ENCODE data around the gene LMBR1L. TPM values are rescaled to one million over a fixed set of nuclear protein-coding genes. Genes with fewer than 3 reads are reported as not detected.

The LMBR1L gene, protein sequence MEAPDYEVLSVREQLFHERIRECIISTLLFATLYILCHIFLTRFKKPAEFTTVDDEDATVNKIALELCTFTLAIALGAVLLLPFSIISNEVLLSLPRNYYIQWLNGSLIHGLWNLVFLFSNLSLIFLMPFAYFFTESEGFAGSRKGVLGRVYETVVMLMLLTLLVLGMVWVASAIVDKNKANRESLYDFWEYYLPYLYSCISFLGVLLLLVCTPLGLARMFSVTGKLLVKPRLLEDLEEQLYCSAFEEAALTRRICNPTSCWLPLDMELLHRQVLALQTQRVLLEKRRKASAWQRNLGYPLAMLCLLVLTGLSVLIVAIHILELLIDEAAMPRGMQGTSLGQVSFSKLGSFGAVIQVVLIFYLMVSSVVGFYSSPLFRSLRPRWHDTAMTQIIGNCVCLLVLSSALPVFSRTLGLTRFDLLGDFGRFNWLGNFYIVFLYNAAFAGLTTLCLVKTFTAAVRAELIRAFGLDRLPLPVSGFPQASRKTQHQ
- total RNA-seq: 10 to 100 TPM; 39.9 to 42.8 TPM
- 100 to 1,000 TPM in 1 of 6 donors, 10 to 100 TPM in 5; 67.0 to 102 (median 93.5) TPM for polyA plus RNA-seq (ENCODE audit: insufficient read length in 6 of 6)
- long read RNA-seq, donor 1, transcript LMBR1L-221 (2 exons, 874 nt): major isoform, 10 of 25 reads
- long read RNA-seq, donor 1, partial matches to known transcripts: 12 of 25 reads
- long read RNA-seq, donor 1, other reads (novel, unspliced or antisense): 0 of 25 reads
- long read RNA-seq, donor 2, partial matches to known transcripts: 5 of 12 reads
- long read RNA-seq, donor 2, other reads (novel, unspliced or antisense): 0 of 12 reads
- long read RNA-seq, donor 3, transcript LMBR1L-221 (2 exons, 874 nt): major isoform, 8 of 11 reads
- long read RNA-seq, donor 3, partial matches to known transcripts: 0 of 11 reads
- long read RNA-seq, donor 3, other reads (novel, unspliced or antisense): 0 of 11 reads
- long read RNA-seq, donor 4, partial matches to known transcripts: 0 of 5 reads
- long read RNA-seq, donor 4, other reads (novel, unspliced or antisense): 3 of 5 reads
- long read RNA-seq, donor 5, transcript LMBR1L-221 (2 exons, 874 nt): major isoform, 9 of 26 reads
- long read RNA-seq, donor 5, partial matches to known transcripts: 13 of 26 reads
- long read RNA-seq, donor 5, other reads (novel, unspliced or antisense): 0 of 26 reads
- long read RNA-seq, donor 6, partial matches to known transcripts: 0 of 3 reads
- long read RNA-seq, donor 6, other reads (novel, unspliced or antisense): 0 of 3 reads
- long read RNA-seq, donor 7, partial matches to known transcripts: 8 of 12 reads
- long read RNA-seq, donor 7, other reads (novel, unspliced or antisense): 0 of 12 reads
- long read RNA-seq, donor 8, partial matches to known transcripts: 12 of 18 reads
- long read RNA-seq, donor 8, other reads (novel, unspliced or antisense): 0 of 18 reads
- long read RNA-seq, donor 9: 0 reads
- long read RNA-seq, donor 10: 0 reads
- long read RNA-seq, donor 11, partial matches to known transcripts: 10 of 13 reads
- long read RNA-seq, donor 11, other reads (novel, unspliced or antisense): 0 of 13 reads
- long read RNA-seq, donor 12, partial matches to known transcripts: 7 of 12 reads
- long read RNA-seq, donor 12, other reads (novel, unspliced or antisense): 0 of 12 reads

DNA sequence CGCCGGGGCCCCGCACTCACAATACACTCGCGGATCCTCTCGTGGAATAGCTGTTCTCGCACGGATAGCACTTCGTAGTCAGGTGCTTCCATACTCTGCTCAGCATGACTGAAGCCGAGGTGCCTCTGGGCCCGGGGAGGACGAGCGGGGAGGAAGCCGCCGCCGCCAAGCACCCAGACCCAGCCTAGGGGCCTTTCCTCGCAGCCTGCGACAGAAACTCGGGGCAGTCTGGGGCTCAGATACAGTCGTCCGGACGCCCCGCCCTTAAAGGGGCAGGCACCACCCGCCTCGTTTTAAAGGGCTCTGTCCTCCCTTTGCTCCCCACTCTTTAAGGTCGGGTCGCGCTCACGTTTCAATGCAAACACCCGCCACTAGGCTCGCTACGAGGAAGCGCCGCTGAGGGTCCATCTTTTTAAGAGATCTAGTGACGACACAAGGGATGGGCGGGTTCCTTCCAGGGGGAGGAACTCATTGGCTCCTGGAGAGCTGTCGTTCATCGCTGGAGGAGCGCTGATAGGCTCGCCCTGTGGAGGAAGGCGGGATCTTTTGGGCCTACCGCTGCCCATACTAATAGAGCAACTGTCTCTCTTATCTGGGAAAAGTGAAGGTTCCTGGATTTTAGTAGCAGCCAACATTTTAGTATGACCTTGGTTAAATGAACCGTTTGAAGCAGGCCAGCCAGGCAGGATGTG is at the start of gene LMBR1L:
Gene LMBR1L, minus strand, starts transcription at position 384 of the 692 bp plus-strand sequence. Its CDS starts 292 bp downstream, at position 92.
- H3K27me3 ChIP-seq: no peaks in the 10 kb centered on the region
- peak; percentile 95 to 98 (median 96) for DNase-seq
- ATAC-seq: peak; percentile 96
- peak within 1 kb of the TSS; percentile 87 to 96 for H3K27ac ChIP-seq
- intact Hi-C loops (cut with DNase I): no loop called here
- TF ChIP-seq, protein P1, sequence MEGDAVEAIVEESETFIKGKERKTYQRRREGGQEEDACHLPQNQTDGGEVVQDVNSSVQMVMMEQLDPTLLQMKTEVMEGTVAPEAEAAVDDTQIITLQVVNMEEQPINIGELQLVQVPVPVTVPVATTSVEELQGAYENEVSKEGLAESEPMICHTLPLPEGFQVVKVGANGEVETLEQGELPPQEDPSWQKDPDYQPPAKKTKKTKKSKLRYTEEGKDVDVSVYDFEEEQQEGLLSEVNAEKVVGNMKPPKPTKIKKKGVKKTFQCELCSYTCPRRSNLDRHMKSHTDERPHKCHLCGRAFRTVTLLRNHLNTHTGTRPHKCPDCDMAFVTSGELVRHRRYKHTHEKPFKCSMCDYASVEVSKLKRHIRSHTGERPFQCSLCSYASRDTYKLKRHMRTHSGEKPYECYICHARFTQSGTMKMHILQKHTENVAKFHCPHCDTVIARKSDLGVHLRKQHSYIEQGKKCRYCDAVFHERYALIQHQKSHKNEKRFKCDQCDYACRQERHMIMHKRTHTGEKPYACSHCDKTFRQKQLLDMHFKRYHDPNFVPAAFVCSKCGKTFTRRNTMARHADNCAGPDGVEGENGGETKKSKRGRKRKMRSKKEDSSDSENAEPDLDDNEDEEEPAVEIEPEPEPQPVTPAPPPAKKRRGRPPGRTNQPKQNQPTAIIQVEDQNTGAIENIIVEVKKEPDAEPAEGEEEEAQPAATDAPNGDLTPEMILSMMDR (IDR thresholded peaks at IDR 0.05): peak; percentile 33 to 77
- peaks cover 0 to 3% of the 10 kb centered on the region in 2 donors for H3K36me3 ChIP-seq
- H3K4me3 ChIP-seq: peak within 1 kb of the TSS; percentile 68 to 81
- peaks cover 22 to 44% of the 10 kb centered on the region in 2 donors for H3K4me1 ChIP-seq
- H3K9me3 ChIP-seq: no peaks in the 10 kb centered on the region

DNA sequence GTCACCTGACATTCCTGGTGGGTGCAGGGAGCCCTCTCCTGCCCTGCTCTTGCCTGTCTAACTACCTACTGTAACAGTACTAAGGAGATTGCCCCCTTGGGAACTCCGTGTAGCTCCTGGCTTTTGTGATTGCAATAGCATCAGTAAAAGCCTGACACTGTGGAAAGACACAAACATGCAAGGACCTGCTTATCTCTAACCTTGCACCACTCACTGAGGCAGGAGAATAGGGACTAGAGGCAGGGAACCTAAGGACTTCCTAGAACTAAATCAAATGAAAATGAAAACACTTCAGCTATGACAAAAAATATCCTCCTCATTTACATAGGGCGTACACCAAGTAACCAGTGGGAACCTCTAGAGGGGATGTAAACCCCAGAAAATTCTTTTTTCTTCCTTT is 49.8 kb upstream of the LMBR1L start:
- TF ChIP-seq, protein P1 (IDR thresholded peaks at IDR 0.05): no peak
- DNase-seq (no peak), ATAC-seq (no peak)
- no peak overlapping the region for H3K27ac ChIP-seq
- no peaks in the 10 kb centered on the region for H3K27me3 ChIP-seq
- H3K36me3 ChIP-seq: no peaks in the 10 kb centered on the region
- no peaks in the 10 kb centered on the region for H3K9me3 ChIP-seq
- intact Hi-C loops (cut with DNase I): no loop called here
- peaks cover 0 to 16% of the 10 kb centered on the region in 2 donors for H3K4me1 ChIP-seq
- H3K4me3 ChIP-seq: no peak overlapping the region

DNA sequence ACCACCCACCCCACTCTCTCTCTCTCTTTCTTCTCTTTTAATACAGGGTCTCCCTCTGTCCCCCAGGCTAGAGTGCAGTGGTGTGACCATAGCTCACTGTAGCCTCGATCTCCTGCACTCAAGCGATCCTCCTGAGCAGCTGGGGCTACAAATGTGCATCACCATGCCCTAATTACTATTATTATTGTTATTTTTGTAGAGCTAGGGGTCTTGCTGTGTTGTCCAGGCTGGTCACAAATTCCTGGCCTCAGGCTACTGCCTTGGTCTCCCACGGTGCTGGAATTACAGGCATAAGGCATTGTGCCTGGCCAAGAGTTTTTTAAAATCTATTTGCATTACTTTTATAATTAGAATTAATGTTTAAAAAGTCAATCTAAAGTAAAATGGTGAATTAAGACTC is 43.6 kb upstream of the LMBR1L start:
- H3K36me3 ChIP-seq: no peaks in the 10 kb centered on the region
- DNase-seq: no peak
- no peaks in the 10 kb centered on the region for H3K27me3 ChIP-seq
- ATAC-seq: no peak
- TF ChIP-seq, protein P1 (IDR thresholded peaks at IDR 0.05): no peak
- no peak overlapping the region for H3K27ac ChIP-seq
- H3K4me3 ChIP-seq: no peak overlapping the region
- intact Hi-C loops (cut with DNase I): no loop called here
- no peaks in the 10 kb centered on the region for H3K9me3 ChIP-seq
- H3K4me1 ChIP-seq: no peaks in the 10 kb centered on the region

DNA sequence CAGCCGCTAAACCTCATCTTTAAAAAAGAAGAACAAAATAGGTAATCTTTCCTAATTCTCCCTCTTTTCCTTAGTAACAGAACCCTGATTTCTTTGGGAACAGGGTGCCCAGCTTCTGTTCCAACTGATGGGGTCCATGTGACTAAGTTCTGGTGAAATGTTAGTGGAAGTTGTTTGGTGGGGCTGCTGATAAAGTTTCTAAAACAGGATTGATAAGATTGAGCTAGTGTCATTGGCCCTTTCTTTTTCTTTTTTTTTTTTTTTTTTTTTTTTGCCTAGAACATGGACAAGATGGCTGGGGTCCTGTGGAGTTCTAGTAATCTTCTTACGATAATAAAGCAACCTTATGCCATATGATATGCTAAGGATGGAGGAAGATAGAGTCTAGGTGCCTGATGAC is 36.7 kb upstream of the LMBR1L start:
- H3K27ac ChIP-seq: no peak overlapping the region
- intact Hi-C loops (cut with DNase I): no loop called here
- DNase-seq (no peak), ATAC-seq (no peak)
- H3K9me3 ChIP-seq: no peaks in the 10 kb centered on the region
- no peaks in the 10 kb centered on the region for H3K36me3 ChIP-seq
- H3K4me1 ChIP-seq: no peaks in the 10 kb centered on the region
- no peaks in the 10 kb centered on the region for H3K27me3 ChIP-seq
- H3K4me3 ChIP-seq: no peak overlapping the region
- TF ChIP-seq, protein P1 (IDR thresholded peaks at IDR 0.05): no peak
